HG03045 (cell line): Measurements from ENCODE around the gene HLCS.

Experiments
- ATAC-seq: cut with Tn5 transposase; IDR thresholded peaks from one replicate; pipeline ENCODE4 v1.9.1; 2021; ENCODE audit warnings: mild to moderate bottlenecking, moderate library complexity; ENCODE audit not compliant: unreplicated experiment

The HLCS gene

DNA sequence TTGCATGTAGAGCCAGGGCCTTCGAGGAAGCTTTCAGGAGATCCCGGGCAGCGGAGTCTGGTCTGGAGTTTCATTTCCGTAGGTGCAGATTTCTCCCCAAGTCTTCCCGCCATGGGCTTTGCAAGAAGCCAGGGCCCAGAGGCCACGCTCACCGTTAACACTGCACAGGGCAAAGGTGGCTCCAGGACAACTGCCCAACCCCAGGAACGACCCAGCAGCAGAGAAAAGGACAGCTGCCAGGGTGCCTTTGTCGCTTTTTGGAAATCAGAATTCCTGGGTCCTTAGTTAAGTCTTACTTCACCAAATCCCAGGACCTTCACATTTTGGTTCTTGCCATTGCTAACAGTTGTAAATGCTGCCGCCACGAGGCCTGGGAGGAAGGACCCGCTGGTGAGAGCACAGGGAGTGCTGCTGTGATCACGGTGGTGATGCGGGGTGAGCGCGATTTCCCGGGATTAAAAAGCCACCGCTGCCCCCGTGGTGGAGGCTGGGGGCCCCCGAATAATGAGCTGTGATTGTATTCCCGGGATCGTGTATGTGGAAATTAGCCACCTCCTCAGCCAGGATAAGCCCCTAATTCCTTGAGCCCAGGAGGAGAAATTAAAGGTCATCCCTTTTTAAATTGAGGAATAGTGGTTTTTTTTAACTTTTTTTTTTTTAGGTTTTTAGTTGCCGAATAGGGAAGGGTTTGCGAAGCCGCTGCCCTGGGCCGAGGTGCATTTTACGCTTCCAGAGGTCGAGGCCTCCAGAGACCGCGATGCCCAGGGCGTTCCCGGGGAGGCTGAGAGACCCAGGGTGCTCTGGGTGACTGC lies 259.3 kb downstream of the HLCS start:
- ATAC-seq = no peak

DNA sequence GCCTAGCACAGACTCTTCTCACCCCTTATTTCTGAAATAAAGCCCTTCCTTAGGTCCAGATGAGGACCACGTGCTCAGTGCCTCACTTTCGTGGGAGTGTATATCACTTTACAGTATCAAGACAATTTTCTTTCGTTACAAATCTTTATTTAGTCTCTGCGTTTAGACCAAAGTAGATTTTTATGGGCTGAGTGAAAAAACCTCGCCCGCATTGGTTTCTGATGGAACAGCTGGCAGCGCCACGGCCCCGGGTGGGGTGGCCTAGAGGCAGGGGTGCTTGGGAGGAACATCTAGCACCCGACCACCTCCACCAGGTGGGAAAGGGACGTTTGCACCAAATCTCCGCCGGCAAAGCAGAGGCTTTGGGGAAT lies 260.0 kb downstream of the HLCS start:
- no peak for ATAC-seq

DNA sequence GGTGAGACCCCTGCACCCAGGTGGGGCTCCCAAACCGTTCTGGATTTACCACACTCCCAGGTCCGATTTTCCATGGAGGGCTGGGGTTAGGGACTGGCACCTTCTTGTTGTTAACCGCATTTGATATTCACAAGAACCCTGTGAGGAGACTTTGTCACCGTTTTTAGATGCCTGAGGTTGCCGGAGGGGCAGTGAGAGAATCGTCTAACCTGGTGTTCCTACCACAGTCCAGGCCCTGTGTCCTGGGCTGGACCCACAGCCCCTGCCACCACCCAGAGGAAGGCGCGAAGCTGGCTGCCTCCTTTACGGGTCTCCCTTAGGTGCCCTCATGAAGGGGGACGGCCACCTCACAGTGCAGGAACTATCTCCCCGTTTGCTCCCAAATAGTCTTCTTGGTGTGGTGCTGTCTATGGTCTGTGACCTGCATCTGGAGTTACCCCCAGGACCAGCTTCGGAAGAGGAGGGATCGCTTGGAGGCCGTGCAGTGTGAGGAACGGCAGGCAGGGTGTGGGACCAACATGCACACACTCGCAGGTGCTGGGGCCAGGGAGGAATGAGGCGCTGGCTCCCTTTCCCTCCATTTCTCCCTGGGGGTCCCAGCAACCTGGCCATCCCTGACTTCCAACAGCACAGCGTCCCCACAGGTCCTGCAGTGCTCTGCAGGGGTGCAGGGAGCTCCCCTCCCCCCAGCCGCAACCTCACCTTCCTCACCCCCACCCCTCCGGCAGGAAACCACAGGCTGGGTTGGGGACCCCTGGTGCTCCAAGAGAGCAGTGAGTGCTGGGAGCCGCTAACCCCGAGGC lies 260.6 kb downstream of the HLCS start:
- no peak for ATAC-seq

DNA sequence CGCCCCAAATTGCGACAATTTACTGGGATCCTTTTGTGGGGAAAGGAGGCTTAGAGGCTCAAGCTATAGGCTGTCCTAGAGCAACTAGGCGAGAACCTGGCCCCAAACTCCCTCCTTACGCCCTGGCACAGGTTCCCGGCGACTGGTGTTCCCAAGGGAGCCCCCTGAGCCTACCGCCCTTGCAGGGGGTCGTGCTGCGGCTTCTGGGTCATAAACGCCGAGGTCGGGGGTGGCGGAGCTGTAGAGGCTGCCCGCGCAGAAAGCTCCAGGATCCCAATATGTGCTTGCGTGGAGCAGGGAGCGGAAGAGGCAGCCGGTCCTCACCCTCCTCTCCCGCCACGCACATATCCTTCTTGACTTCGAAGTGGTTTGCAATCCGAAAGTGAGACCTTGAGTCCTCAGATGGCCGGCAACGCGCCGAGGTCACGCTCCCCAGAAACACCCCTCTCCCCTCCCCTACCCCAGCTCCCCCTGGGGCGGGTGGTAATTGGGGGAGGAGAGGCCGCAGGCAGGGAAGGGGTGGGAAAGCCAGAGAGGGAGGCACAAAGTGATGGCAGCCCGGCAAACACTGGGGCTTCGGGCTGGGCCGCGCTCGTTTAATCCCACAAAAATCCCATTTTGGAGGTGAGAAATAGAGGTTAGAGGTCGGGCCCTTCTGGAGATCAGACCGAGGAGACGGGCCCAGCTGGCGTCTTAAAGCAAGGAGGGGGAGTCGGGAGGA lies 261.4 kb downstream of the HLCS start:
- ATAC-seq = no peak

DNA sequence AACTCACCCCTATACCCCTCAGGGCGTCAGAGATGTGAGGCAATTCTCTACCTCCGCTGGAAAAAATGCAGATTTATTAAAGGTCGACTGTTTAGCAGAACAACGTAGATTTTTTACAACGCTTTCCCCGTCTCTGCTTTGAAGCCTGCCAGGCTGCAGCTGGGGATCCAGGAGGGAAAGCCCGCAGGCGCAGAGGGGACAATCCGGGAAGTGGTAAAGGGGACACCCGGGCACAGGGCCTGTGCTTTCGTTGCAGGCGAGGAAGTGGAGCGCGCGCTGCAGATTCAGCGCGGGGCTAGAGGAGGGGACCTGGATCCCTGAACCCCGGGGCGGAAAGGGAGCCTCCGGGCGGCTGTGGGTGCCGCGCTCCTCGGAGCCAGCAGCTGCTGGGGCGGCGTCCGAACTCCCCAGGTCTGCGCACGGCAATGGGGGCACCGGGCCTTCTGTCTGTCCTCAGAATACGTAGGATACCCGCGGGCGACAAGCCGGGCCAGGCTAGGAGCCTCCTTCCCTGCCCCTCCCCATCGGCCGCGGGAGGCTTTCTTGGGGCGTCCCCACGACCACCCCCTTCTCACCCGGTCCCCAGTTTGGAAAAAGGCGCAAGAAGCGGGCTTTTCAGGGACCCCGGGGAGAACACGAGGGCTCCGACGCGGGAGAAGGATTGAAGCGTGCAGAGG lies 262.1 kb downstream of the HLCS start:
- ATAC-seq = no peak

DNA sequence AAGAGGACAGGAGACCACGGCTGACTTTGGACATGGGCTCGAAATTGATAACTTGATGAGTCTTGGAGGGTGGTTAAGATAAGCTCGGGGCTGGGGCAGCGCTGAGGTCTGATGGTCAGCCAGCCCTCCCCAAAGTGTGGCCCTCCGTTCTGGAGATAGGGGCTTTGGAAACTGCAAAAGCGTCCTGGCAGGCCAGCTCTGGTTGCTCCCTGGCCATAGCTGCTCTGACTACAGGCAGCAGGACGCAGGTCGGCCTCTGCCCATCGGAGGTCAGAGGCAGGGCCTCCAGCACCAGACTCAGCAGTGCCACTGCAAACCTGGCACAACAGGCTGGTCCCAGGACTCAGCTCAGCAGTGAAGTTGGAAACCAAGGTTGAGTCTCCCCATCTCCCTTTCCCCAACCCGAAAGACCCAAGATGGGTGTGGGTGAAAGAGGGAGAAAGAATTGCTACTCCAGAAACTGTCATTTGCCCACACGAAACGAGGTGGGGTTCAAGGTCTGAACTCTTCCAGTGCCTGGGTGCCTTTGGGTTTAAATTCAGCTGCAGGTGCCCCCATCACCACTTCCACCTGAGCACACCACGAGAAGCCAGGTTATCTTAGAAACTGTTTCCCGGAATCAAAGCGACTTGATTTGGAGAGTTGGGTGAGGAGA lies 262.7 kb downstream of the HLCS start:
- ATAC-seq = no peak

DNA sequence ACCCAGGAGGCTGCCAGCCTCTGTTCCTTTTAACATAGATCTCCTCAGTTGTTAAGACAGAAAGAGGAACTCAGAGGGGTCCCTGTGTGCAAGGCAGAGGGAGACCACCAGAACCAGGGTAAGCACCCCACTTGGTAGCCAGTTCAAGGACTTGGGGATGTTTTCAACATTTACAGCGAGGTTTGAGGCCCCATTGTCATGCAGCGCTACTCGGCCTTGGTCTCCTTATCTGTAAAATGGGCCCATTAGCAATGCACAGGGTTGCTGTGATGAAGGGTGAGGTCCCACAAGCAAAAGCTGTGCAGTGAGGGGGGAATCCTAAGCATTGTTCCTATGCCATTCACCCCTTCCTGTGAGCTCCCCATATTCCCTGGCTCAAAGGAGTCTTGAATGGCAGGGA lies 263.3 kb downstream of the HLCS start:
- no peak for ATAC-seq

DNA sequence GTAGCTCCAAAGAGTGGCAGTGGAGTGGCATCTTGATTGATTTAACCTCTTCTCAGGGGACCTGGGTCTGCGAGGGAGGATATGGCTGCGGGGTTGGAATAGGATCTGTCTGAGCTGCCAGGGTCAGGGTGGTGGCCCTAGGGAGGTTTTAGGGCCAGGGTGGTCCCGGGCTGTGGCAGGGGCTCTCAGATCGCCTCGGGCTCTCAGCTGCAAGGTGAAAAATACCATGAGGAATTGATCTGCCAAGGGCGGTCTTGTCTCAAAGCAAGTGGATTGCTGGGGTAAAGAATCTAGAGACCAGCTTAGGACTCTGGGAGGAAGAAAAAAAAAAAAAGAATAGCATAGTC lies 263.9 kb downstream of the HLCS start:
- no peak for ATAC-seq

DNA sequence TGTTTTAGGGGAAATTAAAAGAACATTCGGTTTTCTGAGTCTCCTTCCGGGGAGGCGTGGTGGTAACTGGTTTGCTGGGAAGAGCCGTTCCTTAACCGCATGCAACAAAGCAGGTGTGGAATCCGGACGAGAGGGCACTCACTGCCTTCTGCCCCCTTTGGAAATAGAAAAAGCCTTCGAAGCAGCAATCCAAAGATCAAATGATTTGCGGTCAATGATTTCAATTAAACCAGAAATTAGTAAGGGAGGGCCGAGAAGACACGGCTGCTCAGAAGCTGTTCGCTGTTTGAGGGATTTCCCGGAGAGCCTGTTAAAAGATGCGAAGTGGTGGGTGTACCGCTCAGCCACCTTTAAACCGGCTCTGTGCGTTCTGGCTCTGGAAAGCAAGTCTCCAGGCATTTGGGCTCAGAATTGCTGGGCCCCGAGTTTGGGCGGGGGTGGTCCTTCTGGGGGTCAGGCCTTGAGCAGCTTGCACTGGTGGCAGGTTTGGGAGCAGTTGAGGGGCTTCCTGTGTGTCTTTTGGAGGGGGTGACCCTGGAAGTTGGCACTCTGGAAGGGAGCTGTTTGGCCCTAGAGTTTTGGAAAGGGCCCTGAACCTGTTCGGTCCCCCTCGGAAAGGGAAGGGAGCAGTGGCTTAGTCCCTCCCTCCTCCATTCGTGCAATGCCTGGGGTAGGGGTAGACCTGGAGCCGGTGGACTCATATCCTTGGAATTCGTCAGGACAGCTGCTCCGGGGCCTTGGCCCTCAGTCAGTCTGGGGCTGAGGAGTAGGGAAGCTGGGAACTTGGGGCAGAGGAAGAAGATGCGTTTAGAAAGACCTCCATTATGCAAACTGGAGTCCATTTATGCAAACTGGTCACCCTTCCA lies 264.5 kb downstream of the HLCS start:
- ATAC-seq = no peak

DNA sequence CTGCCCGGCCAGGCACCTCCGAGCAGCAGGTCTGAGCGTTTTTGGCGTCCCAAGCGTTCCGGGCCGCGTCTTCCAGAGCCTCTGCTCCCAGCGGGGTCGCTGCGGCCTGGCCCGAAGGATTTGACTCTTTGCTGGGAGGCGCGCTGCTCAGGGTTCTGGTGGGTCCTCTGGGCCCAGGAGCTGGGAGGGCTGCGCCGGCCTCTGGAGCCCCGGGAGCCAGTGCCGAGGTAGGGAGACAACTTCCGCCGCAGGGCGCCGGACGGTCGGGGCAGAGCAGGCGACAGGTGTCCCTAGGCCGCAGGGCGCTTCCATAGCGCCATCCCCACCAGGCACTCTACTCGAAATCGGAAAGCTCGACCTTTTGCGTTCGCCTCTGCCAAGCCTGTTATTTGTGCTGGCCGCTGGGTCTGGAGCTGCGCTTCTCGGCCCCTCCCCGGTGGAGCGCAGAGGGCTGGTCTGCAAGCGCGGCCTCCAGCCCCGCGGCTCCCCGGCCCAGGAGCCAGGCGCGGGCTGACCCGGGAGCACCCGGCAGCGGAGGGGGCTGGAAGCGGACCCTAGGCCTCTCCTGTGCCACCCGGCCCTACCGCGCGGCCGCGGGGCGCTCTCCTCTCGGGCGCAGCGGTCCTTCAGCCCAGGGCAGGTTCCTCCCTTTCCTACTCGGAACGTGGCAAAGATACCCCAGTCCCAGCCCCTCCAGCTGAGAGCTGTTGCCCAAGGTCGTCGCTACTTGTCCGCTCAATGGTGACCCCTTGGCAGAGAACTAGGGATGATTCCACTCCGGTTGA lies 265.3 kb downstream of the HLCS start:
- no peak for ATAC-seq
